HG03469 (cell line): ENCODE measurements around the gene CDK5R1.

Experiments
- ATAC-seq: cut with Tn5 transposase; IDR thresholded peaks from one replicate; pipeline ENCODE4 v1.9.1; 2021; ENCODE audit warnings: mild to moderate bottlenecking, moderate library complexity, moderate number of reproducible peaks; ENCODE audit not compliant: unreplicated experiment

Gene CDK5R1

GRCh38 chr17:32470405-32471167 is 16.2 kb upstream of the CDK5R1 start:
- ATAC-seq = no peak

DNA sequence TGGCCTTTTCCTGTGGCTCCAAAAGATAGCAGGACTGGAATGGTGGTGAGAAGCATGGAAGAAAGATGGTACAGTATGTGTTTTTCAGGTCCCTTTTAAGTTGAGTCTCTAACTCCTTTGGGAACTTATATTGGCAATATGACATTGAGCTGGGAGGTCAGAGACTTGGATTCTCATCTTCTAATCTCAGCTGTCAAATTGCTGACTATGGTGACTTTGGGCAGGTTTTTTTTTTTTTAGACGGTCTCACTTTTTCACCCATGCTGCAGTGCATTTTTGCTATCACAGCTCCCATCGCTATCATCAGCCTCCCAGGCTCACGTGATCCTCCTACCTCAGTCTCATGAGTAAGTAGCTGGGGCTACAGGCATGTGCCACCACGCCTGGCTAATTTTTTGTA is 15.1 kb upstream of the CDK5R1 start:
- ATAC-seq = no peak

- ATAC-seq = no peak
These were observed 11.5 kb upstream of the CDK5R1 start for GRCh38 chr17:32475258-32475657.

- no peak for ATAC-seq
These were observed 9.6 kb upstream of the CDK5R1 start for GRCh38 chr17:32477220-32477619.

DNA sequence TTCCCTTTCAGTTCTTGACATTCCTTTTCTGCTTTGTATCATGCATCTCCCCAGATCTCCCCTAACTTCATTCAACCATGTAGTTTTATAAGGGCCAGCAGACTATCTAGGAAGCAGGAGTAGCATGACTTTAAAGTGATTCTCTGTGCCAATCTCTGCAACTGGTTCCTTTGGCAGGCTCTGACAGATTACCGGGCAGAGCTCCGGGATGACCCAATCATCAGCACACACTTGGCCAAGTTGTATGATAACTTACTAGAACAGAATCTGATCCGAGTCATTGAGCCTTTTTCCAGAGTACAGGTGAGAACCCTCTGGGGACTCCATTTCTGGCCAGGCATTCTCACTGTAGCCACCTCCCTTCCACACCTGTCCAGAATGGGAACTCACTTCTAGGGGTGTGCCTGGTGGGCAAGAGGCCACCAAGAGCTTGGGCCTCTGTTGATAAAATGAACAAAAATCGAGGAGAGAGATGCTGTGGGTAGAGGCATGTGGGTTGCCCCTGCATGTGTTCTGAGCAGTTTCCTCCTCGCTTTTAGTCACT is 7.6 kb upstream of the CDK5R1 start:
- ATAC-seq = no peak

- no peak for ATAC-seq
These were observed 5.6 kb upstream of the CDK5R1 start for GRCh38 chr17:32481193-32481592.

DNA sequence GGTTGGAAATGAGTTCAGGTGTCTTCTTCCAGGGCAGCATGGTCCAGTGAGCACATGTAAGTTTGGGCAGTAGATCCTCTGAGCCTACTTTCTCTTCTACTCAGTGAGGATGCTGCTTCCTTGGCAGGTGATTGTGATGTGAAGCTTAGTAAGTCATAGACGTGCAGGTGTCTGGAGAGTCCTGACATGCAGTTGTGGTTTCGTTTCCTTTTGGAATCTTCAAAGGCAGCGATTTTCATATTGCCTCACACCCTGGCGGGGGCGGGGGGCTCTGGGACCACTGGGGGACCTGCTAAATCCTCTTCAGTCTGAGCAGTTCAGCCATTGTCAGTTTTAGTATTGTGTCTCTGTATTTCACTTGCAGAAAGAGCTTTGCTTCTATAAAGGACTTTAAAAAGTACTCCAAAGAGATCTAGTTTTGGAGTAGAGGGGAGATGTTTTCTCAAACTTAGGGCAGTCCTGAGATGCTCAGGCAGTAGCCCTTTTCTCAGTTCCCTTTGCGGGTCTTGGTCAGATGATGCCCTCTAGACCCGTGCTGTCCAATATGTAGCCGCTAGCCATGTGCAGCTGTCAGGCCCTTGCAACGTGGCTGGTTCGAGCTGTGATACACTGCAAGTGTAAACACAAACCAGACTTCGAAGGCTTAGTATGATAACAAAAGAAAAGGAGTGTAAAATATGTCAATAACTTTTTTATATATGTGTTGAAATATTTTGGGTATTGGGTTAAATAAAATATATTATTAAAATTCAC is 4.0 kb upstream of the CDK5R1 start:
- ATAC-seq = no peak

DNA sequence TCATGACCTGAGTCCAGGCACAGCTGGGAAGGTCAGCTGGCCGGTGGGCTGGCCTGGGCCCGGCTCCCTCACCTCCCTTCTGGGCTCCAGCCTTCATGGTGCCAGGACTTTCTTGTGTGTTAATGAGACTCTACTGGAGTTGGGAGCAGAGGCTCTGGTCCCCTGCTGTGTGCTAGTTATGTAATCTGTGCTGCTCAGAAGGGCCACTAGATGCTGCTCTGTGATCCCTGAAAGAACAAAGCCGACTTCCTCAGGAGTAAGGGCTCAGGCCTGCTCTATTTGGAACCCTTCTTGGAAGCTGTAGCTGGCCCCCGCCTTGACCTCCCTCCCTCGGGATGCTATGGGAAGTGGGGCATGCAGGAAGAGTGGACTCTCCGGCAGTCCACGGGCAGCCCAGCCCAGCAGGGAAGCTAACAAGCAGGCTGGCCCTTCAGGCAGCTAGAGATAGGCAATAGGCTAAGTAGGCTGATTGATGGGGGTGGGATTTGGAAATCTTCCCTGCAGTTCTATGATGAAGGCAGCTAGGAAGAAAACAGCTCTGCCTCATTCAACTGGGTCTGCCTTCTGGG is 3.3 kb upstream of the CDK5R1 start:
- no peak for ATAC-seq

DNA sequence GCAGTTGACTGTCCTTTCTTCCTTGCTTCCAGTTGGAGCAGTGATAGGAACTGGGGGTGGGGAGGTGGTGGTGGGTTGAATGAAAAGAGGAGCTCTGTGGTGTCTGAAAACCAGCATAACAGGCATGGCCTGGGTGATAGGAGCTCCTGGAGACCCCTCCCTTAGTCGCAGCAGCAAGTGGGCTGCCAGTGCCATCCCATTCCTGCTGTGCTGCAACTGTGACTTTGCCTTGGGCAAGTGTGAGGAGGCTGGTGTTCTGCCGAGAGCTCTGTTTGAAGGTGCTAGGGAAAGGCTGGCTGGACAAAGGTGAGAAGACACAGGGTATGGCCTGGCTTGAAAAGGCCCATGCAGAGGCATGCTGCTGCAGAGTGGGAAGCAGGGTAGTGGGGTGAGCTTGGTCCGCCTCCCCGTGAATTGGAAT is 2.7 kb upstream of the CDK5R1 start:
- ATAC-seq = no peak

GRCh38 chr17:32484628-32485027 is 2.2 kb upstream of the CDK5R1 start:
- no peak for ATAC-seq

DNA sequence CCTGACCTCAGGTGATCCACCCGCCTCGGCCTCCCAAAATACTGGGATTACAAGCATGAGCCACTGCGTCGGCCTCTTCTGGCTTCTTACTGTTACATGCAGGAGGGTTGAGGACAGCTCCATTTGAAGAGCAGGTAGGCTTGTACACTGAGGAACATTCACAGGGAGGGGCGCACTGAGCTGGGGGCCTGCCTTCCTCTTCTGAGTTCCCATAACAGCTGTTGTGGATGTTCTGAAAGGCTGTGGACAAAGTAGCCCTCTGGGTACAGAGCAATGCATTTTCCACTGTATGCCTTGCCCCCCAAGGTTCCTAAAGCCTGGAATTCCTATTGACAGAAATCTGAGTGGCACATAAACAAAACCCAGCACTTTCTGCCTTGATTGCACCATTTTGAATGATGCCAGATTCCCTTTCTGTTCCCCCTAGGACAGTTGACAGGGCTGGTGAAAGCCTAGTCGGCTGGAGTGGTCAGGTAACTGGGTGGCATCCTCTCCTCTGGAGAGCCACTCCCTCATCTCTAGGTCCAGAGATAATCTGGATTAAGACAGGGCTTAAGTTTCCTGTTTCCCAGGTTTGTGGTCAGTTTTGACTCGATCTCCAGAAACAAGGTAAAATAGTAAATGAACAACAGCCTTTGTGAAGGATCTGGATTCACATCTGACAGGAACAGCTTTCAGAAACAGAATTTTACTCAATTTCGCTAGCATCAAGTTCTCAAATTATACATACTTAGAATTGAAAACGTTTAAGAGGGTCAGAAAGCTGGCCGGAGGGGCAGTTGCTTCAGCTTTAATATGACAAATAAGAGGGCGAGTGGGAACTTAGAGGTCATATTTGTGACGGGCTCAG is 1.3 kb upstream of the CDK5R1 start:
- no peak for ATAC-seq

- ATAC-seq = peak; percentile 27
These were observed 587 bp upstream of the CDK5R1 start for GRCh38 chr17:32486111-32486700.

DNA sequence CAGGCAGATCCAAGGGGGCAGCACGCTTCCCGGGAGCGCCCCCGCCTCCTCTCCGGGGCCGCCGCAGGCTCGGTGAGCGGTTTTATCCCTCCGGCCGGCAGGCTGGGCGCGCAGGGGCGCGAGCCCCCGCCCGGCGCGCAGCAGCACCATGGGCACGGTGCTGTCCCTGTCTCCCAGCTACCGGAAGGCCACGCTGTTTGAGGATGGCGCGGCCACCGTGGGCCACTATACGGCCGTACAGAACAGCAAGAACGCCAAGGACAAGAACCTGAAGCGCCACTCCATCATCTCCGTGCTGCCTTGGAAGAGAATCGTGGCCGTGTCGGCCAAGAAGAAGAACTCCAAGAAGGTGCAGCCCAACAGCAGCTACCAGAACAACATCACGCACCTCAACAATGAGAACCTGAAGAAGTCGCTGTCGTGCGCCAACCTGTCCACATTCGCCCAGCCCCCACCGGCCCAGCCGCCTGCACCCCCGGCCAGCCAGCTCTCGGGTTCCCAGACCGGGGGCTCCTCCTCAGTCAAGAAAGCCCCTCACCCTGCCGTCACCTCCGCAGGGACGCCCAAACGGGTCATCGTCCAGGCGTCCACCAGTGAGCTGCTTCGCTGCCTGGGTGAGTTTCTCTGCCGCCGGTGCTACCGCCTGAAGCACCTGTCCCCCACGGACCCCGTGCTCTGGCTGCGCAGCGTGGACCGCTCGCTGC is 832 bp downstream of the CDK5R1 start:
- no peak for ATAC-seq

GRCh38 chr17:32488177-32488542 is 1.4 kb downstream of the CDK5R1 start:
- no peak for ATAC-seq

GRCh38 chr17:32488604-32489180 is 1.9 kb downstream of the CDK5R1 start:
- no peak for ATAC-seq

DNA sequence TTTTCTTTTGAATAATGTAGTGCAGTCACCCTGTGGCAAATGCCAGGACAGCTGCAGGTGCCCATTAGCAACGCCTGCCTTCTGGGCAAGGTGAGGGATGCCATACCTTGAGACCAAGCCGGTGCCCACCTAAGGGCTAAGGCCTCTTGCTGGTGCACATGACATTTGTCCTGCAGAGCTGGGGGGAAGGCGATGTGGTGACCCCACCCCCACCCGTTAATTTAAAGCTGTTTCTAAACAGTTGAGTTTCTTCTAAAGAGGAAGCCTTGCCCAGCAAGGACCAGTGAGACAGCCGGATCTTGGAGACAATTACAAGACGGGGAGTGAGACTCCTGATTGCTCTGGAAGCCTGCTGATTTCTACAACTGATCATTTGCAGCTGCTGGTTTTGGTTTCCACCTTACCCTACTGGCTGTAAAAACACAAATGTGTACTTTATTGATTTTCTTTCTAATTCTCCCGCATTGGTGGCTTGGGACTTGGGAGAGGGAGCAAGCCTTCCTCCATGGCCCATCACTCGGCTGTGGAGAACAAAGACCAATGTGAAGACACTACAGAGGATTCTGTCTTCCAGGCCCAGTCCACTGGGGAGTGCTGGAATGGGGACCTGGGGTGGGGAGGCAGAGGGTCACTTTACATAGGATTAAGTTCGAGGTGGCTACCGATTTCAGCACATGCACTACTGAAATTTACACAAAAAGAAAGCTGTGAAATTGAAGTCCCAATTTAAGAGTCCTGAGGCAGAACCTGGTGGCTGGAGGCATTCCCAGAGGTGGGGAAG is 2.7 kb downstream of the CDK5R1 start:
- ATAC-seq = no peak

- no peak for ATAC-seq
These were observed 3.3 kb downstream of the CDK5R1 start for GRCh38 chr17:32490101-32490482.

DNA sequence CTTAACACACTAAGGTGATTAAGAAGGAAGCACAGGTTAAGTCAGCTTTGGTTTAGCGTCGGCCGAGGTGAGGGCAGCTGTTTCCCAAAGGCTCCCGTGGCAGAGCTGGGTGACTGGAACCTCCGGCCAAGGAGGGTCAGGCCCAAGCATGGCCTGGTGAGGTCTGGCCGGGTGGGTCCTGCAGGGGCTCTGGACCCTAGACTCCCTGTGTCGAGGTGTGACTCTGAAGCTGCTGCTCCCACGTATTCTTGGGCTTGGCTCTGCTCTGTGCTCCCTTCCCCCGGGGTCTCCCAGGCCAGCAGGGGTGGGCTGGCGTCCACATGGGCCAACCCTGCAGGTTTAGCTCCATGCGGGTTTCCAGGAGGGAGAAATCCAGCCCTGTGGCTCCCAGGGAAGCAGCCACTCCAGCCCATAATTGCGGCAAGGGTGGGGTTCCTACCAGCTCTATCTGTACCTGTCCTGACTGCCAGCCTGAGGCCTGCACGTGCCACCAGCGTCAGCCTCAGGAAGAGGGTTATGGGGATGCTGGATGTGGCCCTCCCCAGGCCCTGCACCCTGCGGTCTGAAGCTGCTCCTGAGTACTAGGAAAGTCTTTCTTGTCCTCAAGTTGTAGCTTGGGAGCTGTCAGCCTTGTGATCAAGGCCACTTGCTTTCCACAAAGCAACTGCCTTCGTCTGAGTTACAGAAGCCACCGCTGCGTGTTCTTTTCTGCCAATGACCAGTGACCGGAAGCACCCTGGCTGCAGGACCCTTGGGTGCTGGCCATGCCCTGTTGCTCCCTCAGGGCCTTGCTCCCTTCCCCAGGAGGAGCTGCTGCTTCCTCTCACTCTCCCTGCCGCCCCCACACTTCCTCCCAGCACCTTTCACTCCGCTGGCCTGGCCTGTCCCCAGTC is 4.8 kb downstream of the CDK5R1 start:
- no peak for ATAC-seq
